Stomach (tissue), 4 donors: Measurements from ENCODE around the gene TAF6.

Experiments
- CTCF ChIP-seq, 7 experiments: fragments of 450-650 bp in 4 of 7; fragments of 200-600 bp in 3 of 7; sonication (generic) in 3 of 7; IDR thresholded peaks; one replicate each; pipeline ENCODE4 v1.5.1; 2016 to 2019; ENCODE audit warnings: antibody characterized with exemption in 7 of 7, control low read depth in 2 of 7, mild to moderate bottlenecking in 1 of 7
- EP300 ChIP-seq: sonication (generic); formaldehyde crosslinking; IDR thresholded peaks from one replicate; pipeline ENCODE4 v1.6.1; 2017; ENCODE audit warnings: antibody characterized with exemption
- POLR2A ChIP-seq, 4 donors: fragments of 450-650 bp; IDR thresholded peaks; one replicate each; pipeline ENCODE4 v1.6.1; 2016; ENCODE audit warnings: antibody characterized with exemption in 4 of 4, control low read depth in 2 of 4, mild to moderate bottlenecking in 1 of 4, moderate library complexity in 1 of 4
- POLR2AphosphoS5 ChIP-seq, 3 donors: sonication (generic); formaldehyde crosslinking; IDR thresholded peaks; one replicate each; pipeline ENCODE4 v1.6.1; 2016; ENCODE audit warnings: antibody characterized with exemption in 3 of 3

DNA sequence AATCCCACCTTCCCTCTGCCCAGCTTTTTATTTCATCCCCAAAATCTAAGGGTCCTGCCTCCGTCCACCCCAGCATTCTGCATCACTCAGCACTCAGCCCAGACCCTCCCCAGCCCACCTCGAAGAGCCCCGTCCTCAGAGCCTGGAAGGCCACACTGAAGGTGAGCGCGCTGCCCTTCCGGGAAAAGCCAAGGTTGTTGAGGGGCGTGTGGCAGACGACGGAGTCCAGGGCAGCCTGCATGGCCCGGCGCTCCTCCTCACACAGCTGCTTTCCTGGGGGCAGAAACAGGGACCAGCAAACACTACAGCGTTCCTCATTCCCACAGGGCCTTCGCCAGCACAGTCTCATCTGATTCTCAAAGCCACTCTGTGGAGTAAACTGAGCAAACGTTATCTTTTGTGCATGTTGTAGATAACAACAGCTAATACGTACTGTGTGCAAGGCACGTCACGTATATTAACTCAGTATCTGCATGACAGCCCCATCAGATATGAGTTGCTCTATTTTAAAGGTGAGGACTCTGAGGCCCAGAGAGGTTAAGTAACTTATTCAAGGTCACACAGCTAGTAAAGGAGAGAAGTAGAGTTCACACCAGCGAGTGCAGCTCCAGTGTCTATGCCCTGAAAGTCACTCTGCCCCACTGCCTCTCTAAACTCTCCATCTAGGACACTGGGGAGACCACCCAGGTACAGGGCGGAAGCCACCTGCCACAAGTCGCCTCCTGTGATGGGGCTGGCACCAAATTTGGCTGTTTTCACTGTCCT, 36.6 kb upstream of the TAF6 start:
- no peak for TF ChIP-seq EP300
- no peak for TF ChIP-seq CTCF (IDR thresholded peaks at IDR 0.05)
- no peak for TF ChIP-seq POLR2A (IDR thresholded peaks at IDR 0.05)
- no peak for TF ChIP-seq POLR2AphosphoS5 (IDR thresholded peaks at IDR 0.05)
